IPS-18a (cell line): Measurements from ENCODE around the gene KLF11.
A peak's percentile ranks its signal among the peaks of the same experiment; 100 is the strongest.

Source experiments
- H3K27ac ChIP-seq: one replicate; pipeline ENCODE4 v1.5.1; 2013; ENCODE audit warnings: low read length
- H3K27me3 ChIP-seq: one replicate; pipeline ENCODE4 v1.6.1; 2013; ENCODE audit warnings: mild to moderate bottlenecking, low read length; ENCODE audit not compliant: control insufficient read depth, insufficient read depth
- H3K36me3 ChIP-seq: one replicate; pipeline ENCODE4 v1.6.1; 2013; ENCODE audit warnings: low read depth, low read length; ENCODE audit not compliant: control insufficient read depth
- H3K4me1 ChIP-seq: one replicate; pipeline ENCODE4 v1.6.1; 2013; ENCODE audit warnings: low read depth, low read length; ENCODE audit not compliant: control insufficient read depth
- H3K4me3 ChIP-seq: one replicate; pipeline ENCODE4 v1.5.1; 2013; ENCODE audit warnings: low read length
- H3K9ac ChIP-seq: one replicate; pipeline ENCODE4 v1.6.1; 2013; ENCODE audit warnings: mild to moderate bottlenecking, low read length, moderate library complexity
- H3K9me3 ChIP-seq: one replicate; pipeline ENCODE4 v1.6.1; 2013; ENCODE audit warnings: low read depth, low read length; ENCODE audit not compliant: control insufficient read depth

Gene KLF11

DNA sequence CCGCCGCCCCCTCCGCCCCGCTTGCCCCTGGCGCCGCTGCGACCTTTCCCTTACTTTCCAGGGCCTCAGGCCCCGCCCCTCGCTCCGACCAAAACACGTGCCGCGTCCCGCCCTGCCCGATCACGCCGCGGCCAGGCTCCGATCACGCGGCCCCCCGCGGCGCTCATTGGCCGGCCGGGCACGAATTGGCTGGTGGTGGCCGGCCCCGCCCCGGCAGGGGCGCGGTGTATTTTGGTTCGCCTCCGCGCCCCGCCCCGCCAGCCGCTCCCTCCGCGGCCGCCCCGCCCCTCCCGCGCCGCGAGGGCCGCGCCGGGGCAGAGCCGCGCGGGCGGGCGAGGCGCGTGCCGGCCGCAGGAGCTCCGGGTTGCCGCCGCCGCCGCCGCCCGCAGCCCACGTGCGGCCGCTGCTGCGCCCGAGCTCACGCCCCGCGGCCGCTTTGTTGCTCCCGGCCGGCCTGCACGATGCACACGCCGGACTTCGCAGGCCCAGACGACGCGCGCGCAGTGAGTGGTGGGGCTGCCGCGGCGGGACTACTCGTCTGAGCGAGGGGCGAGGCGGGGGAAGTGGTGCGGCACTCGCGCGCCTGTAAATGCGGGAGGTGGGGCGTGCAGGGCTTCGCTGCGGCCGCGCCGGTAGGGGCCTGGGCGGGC, at the start of gene KLF11:
TSS of gene KLF11 (plus strand) at position 295 of the 650 bp plus-strand sequence. CDS start at position 462, 167 bp downstream.
- peak within 1 kb of the TSS; percentile 42 for H3K9ac ChIP-seq
- peaks cover 28% of the 10 kb centered on the region for H3K27me3 ChIP-seq
- peaks cover 9% of the 10 kb centered on the region for H3K36me3 ChIP-seq
- no peak within 1 kb of the TSS for H3K27ac ChIP-seq
- no peaks in the 10 kb centered on the region for H3K9me3 ChIP-seq
- peak within 1 kb of the TSS; percentile 64 for H3K4me3 ChIP-seq
- H3K4me1 ChIP-seq, result peaks cover 6% of the 10 kb centered on the region

DNA sequence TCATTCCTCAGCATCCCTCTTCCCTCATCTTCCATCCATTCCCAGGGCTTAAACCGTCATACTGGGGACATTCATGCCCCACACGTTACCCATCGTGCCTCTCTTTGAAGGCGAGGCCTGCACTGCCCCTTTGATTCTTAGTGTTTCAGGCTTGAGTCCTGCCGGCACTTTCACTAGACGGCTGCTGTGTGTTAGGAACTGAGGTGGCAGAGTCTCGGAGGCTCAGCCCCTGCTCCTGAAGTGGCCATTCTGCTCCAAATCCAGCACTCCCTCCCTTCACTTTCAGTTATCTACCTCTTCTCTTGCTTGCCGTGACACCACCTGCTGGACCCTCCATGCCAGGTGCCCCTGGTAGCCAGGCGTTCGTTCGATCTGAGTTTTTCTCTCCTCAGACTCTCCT, 48.9 kb upstream of the KLF11 start:
- H3K27me3 ChIP-seq, result no peaks in the 10 kb centered on the region
- no peaks in the 10 kb centered on the region for H3K4me1 ChIP-seq
- H3K9me3 ChIP-seq, result no peaks in the 10 kb centered on the region
- no peak overlapping the region for H3K4me3 ChIP-seq
- no peaks in the 10 kb centered on the region for H3K36me3 ChIP-seq
- no peak overlapping the region for H3K9ac ChIP-seq
- H3K27ac ChIP-seq, result no peak overlapping the region

DNA sequence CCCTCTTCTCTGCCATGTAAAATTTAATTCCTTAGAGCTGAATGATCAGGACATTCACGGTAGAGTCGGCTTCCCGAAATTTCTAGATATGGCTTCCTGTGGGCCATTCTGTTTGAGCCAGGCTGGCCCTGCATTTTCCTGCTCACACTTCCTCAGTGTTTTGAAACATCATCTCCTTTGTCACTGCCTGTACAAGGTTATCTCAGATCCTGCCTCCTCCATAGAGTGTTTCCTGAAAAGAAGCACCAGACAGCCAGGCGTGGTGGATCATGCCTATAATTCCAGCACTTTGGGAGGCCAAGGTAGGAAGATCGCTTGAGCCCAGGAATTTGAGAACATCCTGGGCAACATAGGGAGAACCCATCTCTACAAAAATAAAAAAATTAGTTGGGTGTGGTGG, 48.3 kb upstream of the KLF11 start:
- no peaks in the 10 kb centered on the region for H3K36me3 ChIP-seq
- H3K27ac ChIP-seq, result no peak overlapping the region
- no peaks in the 10 kb centered on the region for H3K9me3 ChIP-seq
- H3K4me1 ChIP-seq, result no peaks in the 10 kb centered on the region
- H3K9ac ChIP-seq, result no peak overlapping the region
- no peak overlapping the region for H3K4me3 ChIP-seq
- H3K27me3 ChIP-seq, result no peaks in the 10 kb centered on the region

DNA sequence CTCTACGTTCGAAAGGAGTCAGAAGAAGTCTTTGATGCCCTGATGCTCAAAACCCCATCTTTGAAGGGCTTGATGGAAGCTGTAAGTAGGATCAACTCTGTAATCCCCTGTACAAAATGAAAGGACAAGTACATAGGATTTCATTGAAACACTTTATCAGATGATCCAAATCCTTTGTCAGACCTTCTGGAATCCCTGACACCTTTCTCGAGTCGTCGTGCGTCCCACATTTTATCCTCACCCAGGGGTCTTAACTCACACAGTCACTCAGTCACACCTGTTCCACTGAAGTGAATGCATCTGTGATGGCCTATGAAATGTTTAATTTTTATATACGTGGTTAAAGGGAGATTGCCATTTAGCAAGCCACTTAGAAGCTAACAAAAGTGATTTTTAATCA, 47.0 kb upstream of the KLF11 start:
- H3K27ac ChIP-seq, result no peak overlapping the region
- H3K4me3 ChIP-seq, result no peak overlapping the region
- H3K9me3 ChIP-seq, result no peaks in the 10 kb centered on the region
- H3K27me3 ChIP-seq, result no peaks in the 10 kb centered on the region
- no peaks in the 10 kb centered on the region for H3K36me3 ChIP-seq
- H3K4me1 ChIP-seq, result no peaks in the 10 kb centered on the region
- H3K9ac ChIP-seq, result no peak overlapping the region

DNA sequence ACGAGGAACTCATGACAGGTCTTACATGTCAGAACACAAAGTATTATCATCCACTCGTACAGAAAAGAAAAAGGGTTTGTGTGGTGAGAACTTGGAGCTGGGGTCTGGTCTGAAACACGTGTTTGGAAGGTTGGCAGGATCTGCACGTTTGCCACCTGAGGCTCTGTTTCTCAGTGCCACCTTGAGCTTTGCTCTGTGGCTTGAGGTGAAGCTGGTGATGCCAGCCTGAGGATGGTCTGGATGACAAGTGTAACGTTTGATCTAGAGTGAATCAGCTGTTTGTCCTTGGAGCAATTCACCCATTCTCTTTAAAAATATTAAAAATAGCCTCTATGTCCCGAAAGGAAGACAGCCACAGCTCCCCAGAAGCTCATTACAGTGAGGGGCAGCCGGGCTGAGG, 45.4 kb upstream of the KLF11 start:
- no peak overlapping the region for H3K27ac ChIP-seq
- no peaks in the 10 kb centered on the region for H3K9me3 ChIP-seq
- no peak overlapping the region for H3K9ac ChIP-seq
- H3K4me3 ChIP-seq, result no peak overlapping the region
- no peaks in the 10 kb centered on the region for H3K27me3 ChIP-seq
- no peaks in the 10 kb centered on the region for H3K36me3 ChIP-seq
- H3K4me1 ChIP-seq, result no peaks in the 10 kb centered on the region

DNA sequence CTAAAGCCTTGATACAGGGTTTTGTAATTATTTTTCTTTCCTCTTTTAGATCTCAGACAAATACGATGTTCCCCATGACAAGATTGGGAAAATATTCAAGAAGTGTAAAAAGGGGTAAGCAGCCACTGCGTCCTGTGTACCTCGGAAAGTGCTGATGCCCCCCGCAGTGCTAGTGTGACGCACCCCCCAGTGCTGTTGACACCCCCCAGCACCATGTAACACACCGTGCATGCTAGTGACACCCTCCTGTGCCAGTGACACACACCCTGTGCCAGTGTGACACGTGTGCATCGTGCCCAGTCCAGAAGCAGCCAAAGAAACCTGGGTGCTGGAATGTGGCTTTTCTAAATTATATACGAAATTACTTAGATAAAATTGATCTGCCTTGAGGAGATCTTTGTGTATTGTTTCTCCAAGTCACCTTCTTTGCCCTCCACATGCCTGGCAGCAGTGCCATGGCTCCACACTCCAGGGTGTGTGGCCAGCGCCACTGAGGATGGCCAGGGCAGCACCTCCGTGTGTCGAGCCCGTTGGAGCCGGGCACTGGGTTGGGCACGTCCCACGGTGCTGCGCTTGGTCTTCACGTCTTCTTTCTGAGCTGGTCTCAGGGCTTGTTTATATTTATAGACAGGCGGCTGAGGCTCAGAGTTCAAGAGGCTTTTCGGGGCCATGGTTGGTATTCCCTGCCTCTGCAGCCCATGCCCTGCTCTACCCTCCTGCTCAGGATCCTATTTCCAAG, 44.3 kb upstream of the KLF11 start:
- no peaks in the 10 kb centered on the region for H3K36me3 ChIP-seq

DNA sequence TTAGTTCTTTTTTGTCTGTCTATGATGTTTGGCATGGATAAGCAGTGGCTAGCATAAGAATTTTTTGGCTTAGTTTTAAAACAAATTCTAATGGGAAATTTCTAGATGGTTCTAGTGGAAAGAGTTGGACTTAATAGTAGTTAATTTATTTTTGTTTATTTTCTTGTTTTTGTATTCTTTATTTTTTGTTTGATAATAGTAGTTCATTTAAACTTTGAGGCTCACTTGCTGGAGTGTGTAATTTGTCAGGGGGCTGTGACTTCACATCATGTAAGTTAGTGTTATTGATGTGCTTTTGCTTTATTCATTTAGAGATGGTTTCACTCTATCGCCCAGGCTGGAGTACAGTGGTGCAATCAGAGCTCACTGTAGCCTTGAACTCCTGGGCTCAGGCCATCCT, 43.7 kb upstream of the KLF11 start:
- no peaks in the 10 kb centered on the region for H3K36me3 ChIP-seq
- no peak overlapping the region for H3K9ac ChIP-seq
- H3K4me3 ChIP-seq, result no peak overlapping the region
- H3K9me3 ChIP-seq, result no peaks in the 10 kb centered on the region
- H3K27me3 ChIP-seq, result no peaks in the 10 kb centered on the region
- no peak overlapping the region for H3K27ac ChIP-seq
- H3K4me1 ChIP-seq, result no peaks in the 10 kb centered on the region

More for the DNA sequence above, 44.3 kb upstream of the KLF11 start:
- H3K27me3 ChIP-seq, result no peaks in the 10 kb centered on the region
- no peak overlapping the region for H3K4me3 ChIP-seq
- no peaks in the 10 kb centered on the region for H3K9me3 ChIP-seq
- no peaks in the 10 kb centered on the region for H3K4me1 ChIP-seq
- H3K9ac ChIP-seq, result no peak overlapping the region
- no peak overlapping the region for H3K27ac ChIP-seq

DNA sequence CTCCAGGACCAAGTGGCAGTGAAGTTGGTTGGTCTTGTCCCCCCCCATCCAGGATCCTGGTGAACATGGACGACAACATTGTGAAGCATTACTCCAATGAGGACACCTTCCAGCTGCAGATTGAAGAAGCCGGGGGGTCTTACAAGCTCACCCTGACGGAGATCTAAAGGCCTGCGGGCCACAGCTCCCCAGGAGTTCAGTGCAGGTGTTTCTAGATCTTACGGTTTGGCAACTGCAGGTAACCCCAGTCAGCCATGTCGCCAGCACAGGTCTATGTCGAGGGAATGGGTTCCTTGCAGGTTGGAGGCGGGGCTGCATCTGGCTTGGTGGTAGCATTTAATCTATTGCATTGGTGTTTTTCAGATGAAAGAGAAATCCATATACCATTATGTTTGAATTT, 42.8 kb upstream of the KLF11 start:
- Histone ChIP-seq H3K9me3 (no peaks in the 10 kb centered on the region), H3K27ac (no peak overlapping the region), H3K9ac (no peak overlapping the region), H3K36me3 (no peaks in the 10 kb centered on the region), H3K27me3 (no peaks in the 10 kb centered on the region), H3K4me1 (no peaks in the 10 kb centered on the region), H3K4me3 (no peak overlapping the region)

DNA sequence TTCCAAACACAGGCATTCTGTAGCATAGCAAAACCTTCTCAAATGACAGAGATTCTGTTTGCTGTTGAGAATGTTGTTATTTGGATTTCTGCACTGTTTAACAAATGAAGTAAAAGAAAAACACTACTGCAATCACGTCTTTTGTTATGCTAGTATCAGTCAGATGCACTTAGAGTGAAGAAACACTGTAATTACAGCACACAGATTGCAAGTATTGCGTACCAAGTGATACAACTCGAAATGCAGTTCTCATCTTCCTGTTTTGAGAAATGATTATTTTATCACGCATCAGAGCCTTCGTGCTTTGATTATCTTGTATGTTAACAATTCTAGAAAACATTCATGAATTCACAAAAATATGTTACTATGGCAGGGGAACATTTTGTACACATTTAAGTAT, 41.8 kb upstream of the KLF11 start:
- Histone ChIP-seq H3K27ac (no peak overlapping the region), H3K4me3 (no peak overlapping the region), H3K9me3 (no peaks in the 10 kb centered on the region), H3K4me1 (no peaks in the 10 kb centered on the region), H3K36me3 (no peaks in the 10 kb centered on the region), H3K27me3 (no peaks in the 10 kb centered on the region), H3K9ac (no peak overlapping the region)

DNA sequence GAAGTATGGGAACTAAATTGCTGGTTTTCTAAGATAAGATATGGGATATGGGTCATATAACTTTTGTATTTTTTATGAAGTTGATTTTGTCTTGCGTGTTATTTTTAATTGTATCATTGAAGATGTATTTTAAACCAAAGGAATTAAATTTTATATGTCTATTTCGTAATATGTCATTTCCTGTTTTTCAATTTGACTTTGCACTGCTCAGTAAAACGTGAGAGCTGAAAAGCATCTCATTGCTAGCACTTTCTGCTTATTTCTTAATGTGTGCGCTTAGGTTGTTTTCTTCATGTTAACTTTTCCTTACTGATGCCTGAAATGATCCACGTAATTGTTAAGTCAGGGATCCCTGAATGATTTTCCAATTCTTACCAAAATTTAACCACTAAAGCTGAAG, 41.2 kb upstream of the KLF11 start:
- no peak overlapping the region for H3K4me3 ChIP-seq
- H3K27me3 ChIP-seq, result no peaks in the 10 kb centered on the region
- no peak overlapping the region for H3K9ac ChIP-seq
- no peaks in the 10 kb centered on the region for H3K36me3 ChIP-seq
- H3K9me3 ChIP-seq, result no peaks in the 10 kb centered on the region
- no peaks in the 10 kb centered on the region for H3K4me1 ChIP-seq
- H3K27ac ChIP-seq, result no peak overlapping the region

DNA sequence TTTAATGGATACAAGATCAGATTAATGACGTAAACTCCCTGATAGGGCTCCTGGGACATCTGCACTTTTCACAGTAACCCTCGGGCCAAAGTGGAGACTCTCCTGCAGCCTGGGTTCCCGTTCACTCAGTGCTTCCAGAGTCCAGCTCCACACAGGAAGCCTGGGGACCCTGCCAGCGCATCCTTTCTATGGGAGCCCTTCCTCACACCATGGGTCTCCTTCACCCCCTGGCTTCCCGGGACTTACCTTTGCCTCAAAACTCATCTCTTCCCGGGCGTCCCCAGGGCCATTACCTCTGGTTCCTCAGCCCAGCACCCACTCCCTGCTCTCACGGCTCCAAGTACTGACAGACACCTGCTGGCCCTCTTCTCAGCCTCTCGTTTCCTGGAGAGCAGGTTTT, 40.7 kb upstream of the KLF11 start:
- Histone ChIP-seq H3K4me1 (no peaks in the 10 kb centered on the region), H3K36me3 (no peaks in the 10 kb centered on the region), H3K27me3 (no peaks in the 10 kb centered on the region), H3K4me3 (no peak overlapping the region), H3K9me3 (no peaks in the 10 kb centered on the region), H3K27ac (no peak overlapping the region), H3K9ac (no peak overlapping the region)
